Right renal cortex interstitium (tissue), 3 donors: ENCODE data around the gene BARX1. TPM values are rescaled to one million over a fixed set of nuclear protein-coding genes. Genes with fewer than 3 reads are reported as not detected.

ENCODE experiments used
- DNase-seq, 3 donors: peaks; one replicate each; pipeline ENCODE4 v3.0.0-alpha.2; 2013; ENCODE audit warnings: low read depth in 3 of 3, low spot score in 2 of 3
- polyA plus RNA-seq, 3 donors: library from polyadenylated mRNA; unstranded; fragments of 120-200 nt; gene quantifications; one replicate each; pipeline ENCODE4 v1.2.1, GENCODE V29; 2013; ENCODE audit not compliant: insufficient read length in 3 of 3

The BARX1 gene
- polyA plus RNA-seq, 3 donors, result 0.10 to 0.25 (median 0.10) TPM

- DNase-seq, result no peak
These were observed 52.1 kb downstream of the BARX1 start for GRCh38 chr9:93902780-93903655.

DNA sequence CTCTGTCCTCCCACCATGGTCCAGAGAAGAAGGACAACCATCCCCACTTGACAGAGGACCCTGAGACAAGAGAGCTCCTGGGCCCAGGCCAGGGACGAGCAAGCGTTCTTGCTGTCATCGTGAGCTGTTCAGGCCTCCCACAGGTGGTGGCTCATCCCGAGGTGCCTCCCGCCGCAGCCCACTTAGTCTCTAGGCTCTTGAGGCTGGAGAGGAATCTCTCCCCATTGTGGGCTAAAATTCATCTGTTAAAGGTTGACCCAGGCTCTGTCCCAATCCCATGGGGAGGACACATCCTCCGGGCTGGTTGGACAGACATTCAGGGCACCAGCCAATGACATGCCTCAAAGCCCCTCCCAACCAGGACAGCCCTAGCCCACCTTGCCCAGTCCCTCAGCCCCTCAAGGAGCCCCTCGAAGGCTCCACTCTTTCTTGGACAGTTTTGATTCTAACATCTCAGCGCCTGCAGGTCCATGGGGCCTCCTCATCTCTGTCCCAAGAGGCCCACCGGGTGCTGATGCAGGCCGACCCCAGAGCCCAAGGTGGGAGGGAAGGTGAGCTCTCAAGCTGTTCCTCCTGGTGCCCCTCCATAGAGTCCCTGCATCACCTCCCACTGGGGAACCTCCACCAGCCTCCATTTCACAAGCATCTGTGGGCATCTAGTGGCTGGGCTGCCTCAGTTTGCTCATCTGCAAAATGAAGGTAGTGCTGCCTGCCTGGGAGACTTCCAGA lies 52.9 kb downstream of the BARX1 start:
- DNase-seq, result no peak

Other genes starting within 250 kb of the BARX1 start
- 10 to 100 TPM in 2 of 3 donors, 1 to 10 TPM in 1; 9.4 to 11.2 (median 10.5) TPM for gene PTPDC1, start 129.1 kb upstream of the BARX1 start, polyA plus RNA-seq